ENCODE results near the gene TP53.
"Not testable (repeated sequence)": the region's sequence is repeated elsewhere in the genome, so short reads cannot be mapped to it uniquely, and the experiment has no call there.

The TP53 gene

DNA sequence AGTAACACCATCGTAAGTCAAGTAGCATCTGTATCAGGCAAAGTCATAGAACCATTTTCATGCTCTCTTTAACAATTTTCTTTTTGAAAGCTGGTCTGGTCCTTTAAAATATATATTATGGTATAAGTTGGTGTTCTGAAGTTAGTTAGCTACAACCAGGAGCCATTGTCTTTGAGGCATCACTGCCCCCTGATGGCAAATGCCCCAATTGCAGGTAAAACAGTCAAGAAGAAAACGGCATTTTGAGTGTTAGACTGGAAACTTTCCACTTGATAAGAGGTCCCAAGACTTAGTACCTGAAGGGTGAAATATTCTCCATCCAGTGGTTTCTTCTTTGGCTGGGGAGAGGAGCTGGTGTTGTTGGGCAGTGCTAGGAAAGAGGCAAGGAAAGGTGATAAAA, 14.1 kb downstream of the TP53 start:
- no peak for DNase-seq

- DNase-seq = no peak
These were observed 18.8 kb downstream of the TP53 start for GRCh38 chr17:7668482-7668881.

DNA sequence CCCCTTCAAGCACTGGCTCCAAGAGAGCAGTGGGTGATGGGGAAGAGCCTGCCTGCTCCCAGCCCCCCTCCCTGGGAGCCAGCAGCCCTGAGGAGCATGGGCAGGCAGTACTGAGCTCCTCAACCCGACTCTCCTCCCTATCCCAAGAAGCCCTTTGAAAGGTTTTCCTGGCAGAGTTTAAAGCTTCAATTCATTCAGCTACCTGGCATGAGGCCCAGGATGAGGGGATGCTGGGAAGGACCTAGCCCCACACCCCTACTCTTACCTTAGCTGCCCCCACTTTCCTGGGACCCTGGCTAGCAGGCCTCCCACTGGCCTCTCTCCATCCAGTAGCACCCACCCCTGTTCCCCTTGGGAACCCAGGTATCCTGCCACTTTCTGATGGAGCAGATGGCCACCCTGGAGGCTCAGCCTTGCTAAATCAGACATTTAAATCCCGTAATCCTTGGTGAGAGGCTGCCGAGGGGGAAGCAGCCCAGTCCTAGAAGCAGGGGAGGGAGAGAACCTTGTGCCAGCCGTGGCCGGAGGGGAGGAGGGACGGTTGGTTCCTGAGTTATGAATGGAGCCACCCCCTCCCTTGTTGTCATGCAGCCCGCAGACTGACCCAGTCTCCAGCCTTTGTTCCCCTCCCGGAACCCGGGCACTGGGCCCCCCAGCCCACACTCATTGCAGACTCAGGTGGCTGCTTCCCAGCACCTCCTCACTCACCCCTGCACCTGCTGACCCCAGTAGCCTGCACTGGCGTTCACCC, 19.5 kb downstream of the TP53 start:
- peak in 11 of 14 donors; percentile 31 to 93 (median 76) for DNase-seq

- DNase-seq = peak in 11 of 14 donors; percentile 30 to 84 (median 59)
These were observed 30.2 kb downstream of the TP53 start for GRCh38 chr17:7656958-7657609.

DNA sequence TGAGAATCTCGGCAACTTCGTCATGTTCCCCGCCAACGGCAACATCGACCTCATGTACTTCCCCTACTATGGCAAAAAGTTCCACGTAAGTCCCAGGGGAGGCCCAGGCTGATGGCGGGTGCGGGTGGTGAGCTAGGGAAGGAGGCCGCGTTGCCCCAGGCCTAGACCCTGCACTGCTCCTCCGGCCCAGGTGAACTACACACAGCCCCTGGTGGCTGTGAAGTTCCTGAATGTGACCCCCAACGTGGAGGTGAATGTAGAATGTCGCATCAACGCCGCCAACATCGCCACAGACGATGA, 31.8 kb downstream of the TP53 start:
- no peak for DNase-seq

- no peak for DNase-seq
These were observed 32.3 kb downstream of the TP53 start for GRCh38 chr17:7654832-7655540.

DNA sequence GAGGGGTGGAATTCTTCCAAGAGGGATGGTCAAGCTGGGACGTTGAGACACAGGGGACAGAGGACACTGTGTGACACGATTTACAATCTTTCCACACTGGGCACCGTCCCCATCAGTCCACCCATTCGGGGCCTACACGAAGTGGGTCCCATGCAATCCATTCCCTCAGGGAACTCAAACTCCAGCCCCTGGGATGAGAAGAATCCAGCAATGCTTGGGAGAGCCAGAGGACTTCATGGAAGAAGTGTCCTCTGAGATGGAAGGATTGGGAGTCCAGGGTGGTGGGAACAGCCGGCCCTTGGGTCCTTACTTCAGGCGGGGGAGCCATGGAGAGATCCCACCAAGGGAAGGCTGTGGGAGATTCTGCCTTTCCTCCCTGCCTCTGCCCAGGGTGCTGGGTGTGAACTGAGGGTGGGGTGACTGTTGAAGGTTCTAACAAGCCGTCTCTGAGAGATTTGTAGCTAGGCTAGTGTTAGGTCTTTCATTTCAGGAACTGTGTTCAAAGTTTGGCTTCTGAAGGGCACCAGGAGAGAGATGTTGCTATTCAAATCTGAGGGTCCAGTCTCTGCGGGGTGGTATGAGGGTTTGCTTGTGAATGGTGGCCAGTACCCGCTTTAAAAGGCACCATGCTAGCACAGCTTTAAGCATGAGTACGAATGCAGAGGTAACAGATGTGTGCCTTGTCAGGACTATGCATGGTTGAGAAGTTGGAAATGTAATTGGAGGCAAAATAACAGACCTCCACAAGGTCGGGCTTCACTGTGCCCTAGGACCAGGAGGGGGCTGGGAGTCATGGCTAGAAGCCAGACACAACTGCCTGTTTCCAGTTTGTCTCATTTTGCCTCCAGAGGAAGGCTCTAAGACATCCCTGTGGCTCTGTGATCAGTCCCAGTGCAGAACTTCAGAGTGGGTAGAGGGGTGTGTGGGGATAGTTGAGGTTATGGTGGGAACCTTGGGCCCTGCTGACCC, 34.6 kb downstream of the TP53 start:
- peak in 3 of 14 donors; percentile 11 to 28 (median 18) for DNase-seq

GRCh38 chr17:7651665-7652387, 35.5 kb downstream of the TP53 start:
- DNase-seq = peak in 7 of 14 donors; percentile 29 to 69 (median 49)

DNA sequence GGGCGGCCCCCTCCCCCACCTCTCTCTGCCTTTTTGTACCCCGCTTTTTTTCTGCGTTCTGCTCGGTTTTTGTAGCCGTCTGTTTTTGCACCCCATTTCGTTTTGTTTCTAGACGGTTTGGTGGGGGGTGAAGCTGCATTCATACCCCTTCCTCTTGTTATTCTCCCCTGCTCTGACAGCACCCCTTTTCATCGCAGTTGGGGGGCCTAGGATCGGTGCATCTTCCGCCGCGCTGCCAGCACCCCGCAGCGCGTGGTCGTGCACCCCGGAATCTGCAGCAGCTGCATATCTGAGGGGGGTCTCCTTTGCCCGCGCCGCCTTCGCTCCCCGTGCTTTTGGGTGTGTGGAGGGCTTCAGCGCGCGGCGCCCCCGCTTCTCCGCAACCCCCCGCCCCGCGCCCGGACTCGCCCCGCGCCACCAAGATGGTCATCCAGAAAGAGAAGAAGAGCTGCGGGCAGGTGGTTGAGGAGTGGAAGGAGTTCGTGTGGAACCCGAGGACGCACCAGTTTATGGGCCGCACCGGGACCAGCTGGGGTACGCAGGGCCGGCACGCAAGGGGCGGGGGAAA, 36.1 kb downstream of the TP53 start:
- DNase-seq = no peak

DNA sequence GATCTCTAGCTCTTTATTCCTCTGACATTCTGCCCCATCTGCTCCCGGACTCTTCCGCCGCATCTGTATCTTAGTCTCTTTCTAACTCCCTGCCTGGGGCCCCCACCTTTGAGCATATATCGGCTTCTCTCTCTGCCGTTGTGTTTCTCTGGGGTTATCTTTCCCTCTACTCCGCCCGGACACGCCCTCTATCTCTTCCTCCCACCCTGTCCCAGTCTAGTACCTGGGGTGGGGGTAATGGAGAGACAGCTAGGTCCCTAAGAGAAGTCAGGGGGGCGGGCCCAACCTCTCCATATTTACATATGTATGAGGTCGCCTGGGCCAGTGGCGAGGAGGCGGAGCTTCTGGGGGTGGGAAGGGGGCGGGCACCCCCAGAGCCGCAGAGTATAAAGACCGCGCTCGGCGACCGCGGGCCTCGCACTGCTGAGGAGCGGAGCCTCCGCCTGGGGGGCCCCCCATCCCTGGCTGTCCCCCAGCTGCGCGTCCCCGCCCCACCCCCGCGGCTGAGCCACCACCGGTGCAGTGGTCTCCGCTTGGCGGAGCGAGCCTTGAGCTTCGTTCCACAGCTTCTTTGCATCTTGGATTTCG, 36.7 kb downstream of the TP53 start, which contains the start of gene ATP1B2:
Gene ATP1B2, plus strand, starts transcription at position 418 of the 588 bp plus-strand sequence. CDS start 593 bp downstream, outside the sequence.
- DNase-seq = peak in 10 of 14 donors; percentile 29 to 88 (median 63)

DNA sequence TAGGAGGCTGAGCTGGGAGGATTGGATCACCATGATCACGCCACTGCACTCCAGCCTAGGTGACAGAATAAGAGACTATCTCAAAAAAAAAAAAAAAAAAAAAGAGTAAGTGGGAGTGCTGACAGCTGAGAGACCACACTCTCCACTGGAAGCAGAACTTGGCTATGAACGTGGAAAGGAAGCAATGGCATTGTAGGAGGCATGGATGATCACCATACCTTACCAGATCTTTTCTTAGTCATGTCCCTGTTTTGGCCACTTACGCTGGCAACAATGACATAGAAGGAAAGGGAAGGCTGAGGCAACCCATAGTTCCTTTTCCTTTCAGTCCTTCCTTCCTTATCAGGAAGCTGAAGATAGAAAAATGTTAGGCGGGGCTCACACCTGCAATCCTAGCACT, 40.3 kb downstream of the TP53 start:
- DNase-seq = no peak

DNA sequence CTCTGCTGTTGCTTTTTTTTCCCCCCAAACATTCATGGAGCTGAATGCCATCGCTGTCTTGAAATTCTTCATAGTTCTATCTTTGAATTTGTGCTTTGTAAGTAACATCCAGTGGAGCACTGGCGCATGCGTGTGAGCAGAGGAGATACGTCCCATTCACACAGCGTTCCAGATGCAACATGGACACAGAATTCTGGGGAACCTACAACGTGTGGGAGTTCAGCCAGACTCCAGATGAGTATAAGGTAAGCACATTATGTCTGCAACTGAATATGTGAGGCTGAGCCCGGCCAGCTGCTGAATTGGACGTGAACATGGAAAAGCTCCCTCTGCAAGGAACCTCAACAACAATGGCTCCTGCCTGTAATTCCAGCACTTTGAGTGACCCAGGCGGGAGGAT, 40.8 kb downstream of the TP53 start:
- no peak for DNase-seq

- no peak for DNase-seq
These were observed 42.5 kb downstream of the TP53 start for GRCh38 chr17:7644775-7645174.

DNA sequence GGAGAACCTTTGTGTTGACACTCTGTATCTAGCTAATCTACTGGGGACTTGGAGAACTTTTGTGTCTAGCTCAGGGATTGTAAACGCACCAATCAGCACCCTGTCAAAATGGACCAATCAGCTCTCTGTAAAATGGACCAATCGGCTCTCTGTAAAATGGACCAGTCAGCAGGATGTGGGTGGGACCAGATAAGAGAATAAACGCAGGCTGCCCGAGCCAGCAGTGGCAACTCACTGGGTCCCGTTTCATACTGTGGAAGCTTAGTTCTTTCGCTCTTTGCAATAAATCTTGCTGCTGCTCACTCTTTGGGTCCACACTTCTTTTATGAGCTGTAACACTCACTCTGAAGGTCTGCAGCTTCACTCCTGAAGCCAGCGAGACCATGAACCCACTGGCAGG, 45.7 kb downstream of the TP53 start:
- DNase-seq = not testable (repeated sequence)

DNA sequence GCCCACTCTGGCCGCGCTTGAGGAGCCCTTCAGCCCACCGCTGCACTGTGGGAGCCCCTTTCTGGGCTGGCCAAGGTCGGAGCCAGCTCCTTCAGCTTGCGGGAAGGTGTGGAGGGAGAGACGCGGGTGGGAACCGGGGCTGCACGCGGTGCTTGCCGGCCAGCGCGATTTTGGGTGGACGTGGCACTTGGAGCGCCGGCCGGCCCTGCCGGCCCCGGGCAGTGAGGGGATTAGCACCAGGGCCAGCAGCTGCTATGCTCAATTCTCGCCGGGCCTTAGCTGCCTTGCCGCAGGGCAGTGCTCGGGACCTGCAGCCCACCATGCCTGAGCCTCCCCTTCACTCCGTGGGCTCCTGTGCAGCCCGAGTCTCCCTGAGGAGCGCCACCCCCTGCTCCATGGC, 46.5 kb downstream of the TP53 start:
- DNase-seq = no peak

DNA sequence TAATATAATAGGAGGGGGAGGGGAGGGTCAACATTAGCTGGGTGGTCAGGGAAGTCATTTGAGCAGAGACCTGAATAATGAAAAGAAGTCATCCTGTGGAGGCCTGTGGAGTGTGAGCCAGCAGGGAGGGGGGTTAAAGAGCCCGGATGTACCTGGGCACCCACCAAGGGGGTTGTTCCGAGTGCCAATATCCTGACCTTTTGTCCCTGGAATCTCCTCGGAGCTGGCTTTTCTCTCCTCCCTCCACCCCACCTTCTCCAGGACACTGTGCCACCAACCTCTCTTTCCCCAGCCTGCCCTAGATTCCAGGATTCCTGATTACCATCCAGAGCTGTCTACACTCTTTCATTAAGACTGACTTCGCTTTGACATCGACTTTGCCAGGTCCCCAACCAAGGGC, 51.1 kb downstream of the TP53 start:
- peak in 1 of 14 donors; percentile 32 for DNase-seq

DNA sequence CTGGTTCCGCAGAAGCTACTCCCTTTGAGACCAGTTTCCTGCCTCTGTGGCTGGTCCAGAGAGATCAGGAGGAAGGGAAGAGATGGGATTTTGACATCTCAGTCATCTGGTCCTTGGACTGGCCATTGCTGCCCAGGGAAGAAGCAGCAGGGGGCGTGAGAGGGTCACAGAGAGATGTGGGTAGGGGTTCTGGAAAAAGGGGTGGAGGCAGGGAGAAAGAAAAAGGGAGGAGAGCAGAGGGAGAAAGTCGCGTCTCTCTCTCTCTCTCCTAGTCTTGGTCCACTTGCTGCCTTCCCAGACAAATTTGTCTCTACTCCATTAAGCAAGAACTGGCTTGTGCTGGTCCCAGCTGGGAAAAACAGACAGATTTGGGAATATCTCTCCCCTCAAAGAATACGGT, 52.9 kb downstream of the TP53 start:
- DNase-seq = peak in 5 of 14 donors; percentile 22 to 56 (median 52)

DNA sequence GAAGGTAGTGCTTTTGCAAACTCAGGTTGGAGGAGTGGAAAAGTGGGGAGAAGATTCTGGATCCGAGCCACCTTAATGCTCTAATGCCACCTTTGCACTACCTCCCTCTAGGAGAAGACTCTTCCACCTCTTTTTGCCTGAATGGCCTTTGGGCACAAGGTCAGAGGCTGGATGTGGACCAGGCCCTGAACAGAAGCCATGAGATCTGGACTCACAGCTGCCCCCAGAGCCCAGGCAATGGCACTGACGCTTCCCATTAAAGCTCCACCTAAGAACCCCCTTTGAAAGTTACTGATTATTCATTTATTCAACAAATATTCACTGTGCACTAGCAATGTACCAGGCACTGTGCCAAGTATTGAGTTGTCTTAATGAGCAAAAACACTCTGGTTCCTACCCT, 54.2 kb downstream of the TP53 start:
- no peak for DNase-seq

- DNase-seq = peak in 1 of 14 donors; percentile 11
These were observed 54.8 kb downstream of the TP53 start for GRCh38 chr17:7632492-7632894.
